HepG2 (cell line): ENCODE data around the gene FANCE. TPM values are rescaled to one million over a fixed set of nuclear protein-coding genes. Genes with fewer than 3 reads are reported as not detected.

ENCODE experiments used
- HNF1B ChIP-seq: sonication (generic); formaldehyde crosslinking; IDR thresholded peaks from 2 replicates; pipeline ENCODE4 v1.5.1; 2020; ENCODE audit warnings: mild to moderate bottlenecking, moderate library complexity, missing genetic modification reagents
- KMT2A ChIP-seq: sonication (generic); formaldehyde crosslinking; IDR thresholded peaks from 2 replicates; pipeline ENCODE4 v1.4.0; 2020; ENCODE audit warnings: missing genetic modification reagents
- NFRKB ChIP-seq: fragments of 450-650 bp; IDR thresholded peaks from 2 replicates; pipeline ENCODE4 v1.6.1; 2017
- RBM39 ChIP-seq: fragments of 200-400 bp; formaldehyde crosslinking; IDR thresholded peaks from one replicate; pipeline ENCODE4 v1.6.1; 2018; ENCODE audit warnings: antibody characterized with exemption, mild to moderate bottlenecking, low read depth, low read length; ENCODE audit not compliant: poor library complexity, severe bottlenecking
- ZBTB40 ChIP-seq, 2 experiments: fragments of 450-650 bp in 1 of 2; sonication (generic) in 1 of 2; formaldehyde crosslinking in 1 of 2; IDR thresholded peaks; 2 replicates each; pipeline versions ENCODE4 v1.6.1 to v1.8.0; 2016 to 2022; ENCODE audit warnings: antibody characterized with exemption in 1 of 2, mild to moderate bottlenecking in 1 of 2, missing genetic modification reagents in 1 of 2
- ZFP1 ChIP-seq: IDR thresholded peaks from 2 replicates; pipeline ENCODE4 v1.6.1; 2016
- ZFP37 ChIP-seq: sonication (generic); formaldehyde crosslinking; IDR thresholded peaks from 2 replicates; pipeline ENCODE4 v1.4.0; 2020; ENCODE audit warnings: missing genetic modification reagents, borderline replicate concordance
- ZFP91 ChIP-seq: sonication (generic); formaldehyde crosslinking; IDR thresholded peaks from 2 replicates; pipeline ENCODE4 v1.9.0; 2022; ENCODE audit warnings: missing genetic modification reagents, mild to moderate bottlenecking, borderline replicate concordance
- ZNF12 ChIP-seq: sonication (generic); formaldehyde crosslinking; IDR thresholded peaks from 2 replicates; pipeline ENCODE4 v1.5.0; 2020; ENCODE audit warnings: missing genetic modification reagents
- ZNF253 ChIP-seq: sonication (generic); formaldehyde crosslinking; IDR thresholded peaks from 2 replicates; pipeline ENCODE4 v1.8.0; 2022; ENCODE audit warnings: mild to moderate bottlenecking, missing genetic modification reagents, borderline replicate concordance
- ZNF383 ChIP-seq: sonication (generic); formaldehyde crosslinking; IDR thresholded peaks from 2 replicates; pipeline ENCODE4 v1.4.0; 2020; ENCODE audit warnings: missing genetic modification reagents, mild to moderate bottlenecking, borderline replicate concordance
- ZNF510 ChIP-seq: sonication (generic); formaldehyde crosslinking; IDR thresholded peaks from 2 replicates; pipeline ENCODE4 v1.4.0; 2020; ENCODE audit warnings: low read depth, mild to moderate bottlenecking, missing genetic modification reagents
- ZNF75D ChIP-seq: sonication (generic); formaldehyde crosslinking; IDR thresholded peaks from 2 replicates; pipeline ENCODE4 v1.8.1; 2023; ENCODE audit warnings: missing genetic modification reagents, mild to moderate bottlenecking, borderline replicate concordance
- ZNF772 ChIP-seq: sonication (generic); formaldehyde crosslinking; IDR thresholded peaks from 2 replicates; pipeline ENCODE4 v1.5.0; 2020; ENCODE audit warnings: mild to moderate bottlenecking, missing genetic modification reagents
- polyA plus RNA-seq, 8 experiments: library from polyadenylated mRNA; depleted of rRNA in 3 of 8; stranded (reverse) in 7 of 8; unstranded in 1 of 8; fragments of >200 nt; fragmentation: Illumina TruSeq in 4 of 8; extraction: Trizol in 4 of 8; gene quantifications; 2 replicates each; pipeline versions ENCODE4 v1.2.1 to v1.2.3, GENCODE V29; 2011 to 2016; ENCODE audit warnings: low read depth in 4 of 8, missing spikeins in 1 of 8, mixed read lengths in 1 of 8; ENCODE audit not compliant: insufficient read depth in 1 of 8
- total RNA-seq, 5 experiments: library from RNA; depleted of rRNA; stranded (reverse); fragments of >200 nt; fragmentation: Illumina TruSeq; extraction: Trizol; gene quantifications; 2 replicates each; pipeline ENCODE4 v1.2.3, GENCODE V29; 2016; ENCODE audit warnings: low read depth in 1 of 5

The FANCE gene
- total and polyA plus RNA-seq, 2 of the 13 experiments (the other 11 are each of a cell fraction or from before 2014, with no cell fraction given) = 7.1 to 11.2 TPM

GRCh38 chr6:35495258-35496035, 43.3 kb downstream of the FANCE start (continued):
- TF ChIP-seq ZBTB40 (IDR thresholded peaks at IDR 0.05) (no peak), ZBTB40 (CRISPR knock-in tag; IDR thresholded peaks at IDR 0.05) (no peak), ZNF772 (CRISPR knock-in tag) (0 out of 2 replicates have a peak, but pooled peaks have one; percentile 10), HNF1B (CRISPR knock-in tag) (peak; percentile 53; the same call in 1 of the 2 replicates), ZFP91 (CRISPR knock-in tag) (0 out of 2 replicates have a peak, but pooled peaks have one; percentile 6), ZNF510 (no peak), NFRKB (no peak), ZFP37 (CRISPR knock-in tag) (no peak), RBM39 (peak; percentile 40), KMT2A (CRISPR knock-in tag) (no peak), ZFP1 (CRISPR knock-in tag) (no peak), ZNF12 (no peak), ZNF253 (CRISPR knock-in tag) (no peak), ZNF383 (CRISPR knock-in tag) (peak; percentile 58; the same call in 1 of the 2 replicates), ZNF75D (CRISPR knock-in tag) (no peak)
